Heart left ventricle (tissue), 13 donors: Measurements from ENCODE around the gene MYOCD.

Source experiments
- POLR2A ChIP-seq, 2 donors: fragments of 450-650 bp; IDR thresholded peaks; one replicate each; pipeline ENCODE4 v1.6.1; 2017; ENCODE audit warnings: antibody characterized with exemption in 2 of 2, mild to moderate bottlenecking in 2 of 2, moderate library complexity in 2 of 2
- TF ChIP-seq, protein P1 (sequence below), 12 donors: fragments of 200-600 bp; sonication (generic) in 4 of 12; IDR thresholded peaks; one replicate each; pipeline versions ENCODE4 v1.5.0 to v1.8.0; 2018 to 2022; ENCODE audit warnings: antibody characterized with exemption in 12 of 12, mild to moderate bottlenecking in 5 of 12
- donor health status: ischemic (EF 13 %, LVEDD 7.1; RV severe dilation, severe dysfunction).
- donor health status: DM: no; HTN: yes; CAD: no.
- donor health status: DM: no; HTN: no; CAD: no.
- donor health status: ischemic (EF 25% LVEDD 6.9; RV normal size, moderate dysfunction).
- donor health status: ischemic (EF 25% LVEDD 5.7; RV mildly dilated, moderate dysfunction).
- donor health status: ischemic (EF 35%, LVEDD 5.7; RV mildly dilated, moderate dysfunction).
- donor health status: nonischemic (EF 11% LVEDD 7.7; RV severe dilation, severe dysfunction).
- donor health status: DM: yes; HTN: yes; CAD: no.
- donor health status: PGD.
- donor health status: ischemic (EF 29% LVEDD 5.4; RV normal size, mild dysfunction).
- donor health status: nonischemic (EF 23%, LVEDD 6.1; RV moderate dilation, normal function).

DNA sequence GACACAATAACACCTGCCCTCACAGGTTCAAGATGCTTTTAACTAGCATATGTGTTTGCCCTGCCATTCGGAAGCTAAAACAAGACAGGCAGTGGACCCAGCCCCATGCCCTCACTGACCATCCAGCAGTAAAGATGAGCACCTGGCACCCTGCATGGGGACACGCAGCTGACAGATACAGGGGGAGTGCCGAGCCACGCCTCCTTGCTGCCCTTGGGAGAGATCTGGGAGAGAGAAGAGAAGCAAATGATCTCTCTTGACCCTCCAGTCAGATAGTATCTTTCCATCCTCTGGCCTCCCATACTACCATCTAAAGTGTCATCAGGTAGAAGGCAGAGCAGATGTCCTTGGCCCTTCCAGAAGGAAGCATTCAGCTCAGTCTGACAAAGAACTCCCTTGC lies 40.6 kb upstream of the MYOCD start:
- TF ChIP-seq, protein P1, sequence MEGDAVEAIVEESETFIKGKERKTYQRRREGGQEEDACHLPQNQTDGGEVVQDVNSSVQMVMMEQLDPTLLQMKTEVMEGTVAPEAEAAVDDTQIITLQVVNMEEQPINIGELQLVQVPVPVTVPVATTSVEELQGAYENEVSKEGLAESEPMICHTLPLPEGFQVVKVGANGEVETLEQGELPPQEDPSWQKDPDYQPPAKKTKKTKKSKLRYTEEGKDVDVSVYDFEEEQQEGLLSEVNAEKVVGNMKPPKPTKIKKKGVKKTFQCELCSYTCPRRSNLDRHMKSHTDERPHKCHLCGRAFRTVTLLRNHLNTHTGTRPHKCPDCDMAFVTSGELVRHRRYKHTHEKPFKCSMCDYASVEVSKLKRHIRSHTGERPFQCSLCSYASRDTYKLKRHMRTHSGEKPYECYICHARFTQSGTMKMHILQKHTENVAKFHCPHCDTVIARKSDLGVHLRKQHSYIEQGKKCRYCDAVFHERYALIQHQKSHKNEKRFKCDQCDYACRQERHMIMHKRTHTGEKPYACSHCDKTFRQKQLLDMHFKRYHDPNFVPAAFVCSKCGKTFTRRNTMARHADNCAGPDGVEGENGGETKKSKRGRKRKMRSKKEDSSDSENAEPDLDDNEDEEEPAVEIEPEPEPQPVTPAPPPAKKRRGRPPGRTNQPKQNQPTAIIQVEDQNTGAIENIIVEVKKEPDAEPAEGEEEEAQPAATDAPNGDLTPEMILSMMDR (IDR thresholded peaks at IDR 0.05), result no peak
- no peak for TF ChIP-seq POLR2A (IDR thresholded peaks at IDR 0.05)
